DND-41 (cell line): ENCODE measurements around the gene HDHD3.

ENCODE experiments used
- EZH2 ChIP-seq: IDR thresholded peaks from 3 replicates; pipeline ENCODE4 v1.6.1; 2012; ENCODE audit warnings: borderline replicate concordance, low read depth, mild to moderate bottlenecking, moderate library complexity, low read length, inconsistent platforms; ENCODE audit not compliant: severe bottlenecking
- TF ChIP-seq, protein P1 (sequence below): IDR thresholded peaks from 2 replicates; pipeline ENCODE4 v1.5.1; 2012; ENCODE audit warnings: borderline replicate concordance, low read length, moderate library complexity, mild to moderate bottlenecking; ENCODE audit not compliant: poor library complexity, severe bottlenecking; ENCODE audit errors: extremely low read depth

DNA sequence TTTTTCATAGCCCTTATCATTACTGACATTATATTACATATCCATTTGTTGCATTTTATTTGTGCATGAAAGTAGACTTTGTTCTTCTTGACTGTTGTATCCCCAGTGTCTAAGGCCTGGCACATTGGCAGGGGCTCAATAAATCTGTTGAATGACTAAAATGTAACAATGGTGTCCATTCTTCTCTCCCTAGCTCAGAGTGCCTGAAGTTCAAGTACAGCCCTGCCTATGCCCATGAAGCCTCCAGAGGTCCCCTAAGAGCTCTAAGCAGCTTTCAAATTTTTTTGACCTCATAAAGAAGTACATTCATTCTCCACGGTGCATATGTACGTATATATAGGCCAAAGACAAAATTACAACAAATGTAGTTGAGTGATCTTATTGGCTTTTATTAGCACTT, 31.6 kb downstream of the HDHD3 start:
- TF ChIP-seq, protein P1, sequence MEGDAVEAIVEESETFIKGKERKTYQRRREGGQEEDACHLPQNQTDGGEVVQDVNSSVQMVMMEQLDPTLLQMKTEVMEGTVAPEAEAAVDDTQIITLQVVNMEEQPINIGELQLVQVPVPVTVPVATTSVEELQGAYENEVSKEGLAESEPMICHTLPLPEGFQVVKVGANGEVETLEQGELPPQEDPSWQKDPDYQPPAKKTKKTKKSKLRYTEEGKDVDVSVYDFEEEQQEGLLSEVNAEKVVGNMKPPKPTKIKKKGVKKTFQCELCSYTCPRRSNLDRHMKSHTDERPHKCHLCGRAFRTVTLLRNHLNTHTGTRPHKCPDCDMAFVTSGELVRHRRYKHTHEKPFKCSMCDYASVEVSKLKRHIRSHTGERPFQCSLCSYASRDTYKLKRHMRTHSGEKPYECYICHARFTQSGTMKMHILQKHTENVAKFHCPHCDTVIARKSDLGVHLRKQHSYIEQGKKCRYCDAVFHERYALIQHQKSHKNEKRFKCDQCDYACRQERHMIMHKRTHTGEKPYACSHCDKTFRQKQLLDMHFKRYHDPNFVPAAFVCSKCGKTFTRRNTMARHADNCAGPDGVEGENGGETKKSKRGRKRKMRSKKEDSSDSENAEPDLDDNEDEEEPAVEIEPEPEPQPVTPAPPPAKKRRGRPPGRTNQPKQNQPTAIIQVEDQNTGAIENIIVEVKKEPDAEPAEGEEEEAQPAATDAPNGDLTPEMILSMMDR: no peak
- no peak for TF ChIP-seq EZH2
